ENCODE results near the gene ENG.

The ENG gene

GRCh38 chr9:127768698-127769097, 85.8 kb downstream of the ENG start:
- TF ChIP-seq CTCF (conservative IDR thresholded peaks at IDR 0.05; ENCODE audit: low read depth) = no peak
- DNase-seq (ENCODE audit: low spot score) = no peak
- ChIA-PET POLR2A (ENCODE audit: low non-redundant PET) (no interaction called here), CTCF (interaction anchor here (1.4 kb wide), 1 partner anchor 34 kb away, joined by 3 read pairs; the partner anchor contains the start of gene TOR2A)
- H3K27ac ChIP-seq = peak overlapping the region; percentile 4; the same call in 1 of the 2 replicates

GRCh38 chr9:127767909-127768331, 86.5 kb downstream of the ENG start:
- CTCF ChIA-PET = no interaction called here
- POLR2A ChIA-PET (ENCODE audit: low non-redundant PET) = no interaction called here
- DNase-seq (ENCODE audit: low spot score) = no peak
- TF ChIP-seq CTCF (conservative IDR thresholded peaks at IDR 0.05; ENCODE audit: low read depth) = no peak
- H3K27ac ChIP-seq = no peak overlapping the region; the same call in 1 of the 2 replicates

GRCh38 chr9:127767410-127767809, 87.0 kb downstream of the ENG start:
- ChIA-PET CTCF (interaction anchor here (0.8 to 1.0 kb wide), 3 partner anchors 17 to 84 kb away, joined by 3 to 4 read pairs (median 4); no protein-coding TSS in a partner anchor), POLR2A (ENCODE audit: low non-redundant PET) (no interaction called here)
- TF ChIP-seq CTCF (conservative IDR thresholded peaks at IDR 0.05; ENCODE audit: low read depth) = no peak
- no peak for DNase-seq (ENCODE audit: low spot score)
- H3K27ac ChIP-seq = no peak overlapping the region

- CTCF ChIA-PET = interaction anchor here (0.6 to 1.1 kb wide), 2 partner anchors 19 to 707 kb away, joined by 3 to 5 read pairs; no protein-coding TSS in a partner anchor
- TF ChIP-seq CTCF (conservative IDR thresholded peaks at IDR 0.05; ENCODE audit: low read depth) = no peak
- DNase-seq (ENCODE audit: low spot score) = no peak
- POLR2A ChIA-PET (ENCODE audit: low non-redundant PET) = no interaction called here
- H3K27ac ChIP-seq = no peak overlapping the region
These were observed 89.0 kb downstream of the ENG start for GRCh38 chr9:127765418-127765817.
